GM18511 (cell line): ENCODE measurements around the gene MRPL57.
"Not testable (repeated sequence)": the region's sequence is repeated elsewhere in the genome, so short reads cannot be mapped to it uniquely, and the experiment has no call there.

Source experiments
- ATAC-seq: cut with Tn5 transposase; IDR thresholded peaks from one replicate; pipeline ENCODE4 v1.9.1; 2021; ENCODE audit warnings: mild to moderate bottlenecking, moderate library complexity; ENCODE audit not compliant: unreplicated experiment

MRPL57 gene

GRCh38 chr13:21186410-21186809 is 10.0 kb downstream of the MRPL57 start:
- ATAC-seq = not testable (repeated sequence)

DNA sequence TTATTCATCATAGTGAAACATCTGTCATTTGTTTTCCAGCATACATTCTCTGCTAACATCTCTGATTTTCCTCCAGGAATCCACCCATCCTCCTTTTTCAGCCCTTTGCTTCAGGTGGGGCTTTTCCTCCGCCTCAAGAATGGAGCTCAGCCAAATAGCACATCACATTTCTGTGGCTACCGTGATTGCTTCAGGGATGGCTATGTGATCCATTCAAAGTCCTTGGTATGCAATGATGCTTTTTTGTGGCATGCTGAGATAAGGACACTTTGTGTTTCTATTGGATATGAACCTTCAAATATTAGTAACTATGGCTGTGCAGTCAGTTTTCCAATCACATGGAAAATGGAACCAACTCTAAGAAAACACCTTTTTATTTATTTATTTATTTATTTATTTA is 18.3 kb downstream of the MRPL57 start:
- ATAC-seq = not testable (repeated sequence)

- ATAC-seq = not testable (repeated sequence)
Observed at GRCh38 chr13:21197606-21198225, 21.3 kb downstream of the MRPL57 start.

DNA sequence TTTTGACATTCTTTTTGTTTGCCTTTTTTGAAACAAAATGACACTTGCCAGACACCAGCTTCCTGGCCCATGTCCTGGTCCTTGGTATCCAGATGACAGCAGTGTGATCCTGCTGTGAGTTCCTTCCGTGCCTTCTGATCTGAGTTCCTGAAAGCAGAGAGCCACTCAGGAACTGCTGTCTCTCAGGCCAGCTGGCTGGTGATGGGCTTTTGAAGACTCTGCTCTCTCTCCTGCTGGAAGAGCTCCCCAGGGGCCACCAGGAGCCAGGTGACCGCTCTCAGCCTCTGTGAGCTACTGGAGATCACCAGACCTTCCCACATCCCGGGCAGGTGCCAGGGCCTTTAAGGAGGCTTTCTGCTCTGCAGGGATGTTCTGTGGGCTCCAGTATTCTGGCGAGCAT is 21.9 kb downstream of the MRPL57 start:
- ATAC-seq = not testable (repeated sequence)

DNA sequence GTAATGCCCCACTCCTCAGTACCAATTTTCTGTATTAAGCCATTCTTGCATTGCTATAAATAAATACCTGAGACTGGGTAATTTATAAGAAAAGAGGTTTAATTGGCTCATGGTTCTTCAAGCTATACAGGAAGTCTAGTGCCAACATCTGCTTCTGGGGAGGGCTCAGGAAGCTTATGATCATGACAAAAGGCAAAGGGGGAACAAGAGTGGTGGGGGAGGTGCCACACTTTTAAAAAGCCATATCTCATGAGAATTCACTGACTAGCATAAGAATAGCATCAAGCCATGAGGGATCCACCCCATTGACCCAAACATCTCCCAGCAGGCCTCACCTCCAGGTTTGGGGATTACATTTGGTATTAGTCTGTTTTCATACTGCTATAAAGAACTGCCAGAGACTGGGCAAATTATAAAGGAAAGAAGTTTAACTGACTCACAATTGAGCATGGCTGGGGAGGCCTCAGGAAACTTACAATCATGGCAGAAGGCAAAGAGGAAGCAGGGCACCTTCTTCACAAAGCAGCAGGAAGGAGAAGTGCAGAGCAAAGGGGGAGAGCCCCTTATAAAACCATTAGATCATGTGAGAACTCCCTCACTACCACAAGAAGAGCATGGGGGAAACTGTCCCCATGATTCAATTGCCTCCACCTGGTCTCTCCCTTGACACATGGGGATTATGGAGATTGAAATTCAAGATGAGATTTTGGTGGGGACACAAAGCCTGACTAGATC is 25.2 kb downstream of the MRPL57 start:
- ATAC-seq = not testable (repeated sequence)

DNA sequence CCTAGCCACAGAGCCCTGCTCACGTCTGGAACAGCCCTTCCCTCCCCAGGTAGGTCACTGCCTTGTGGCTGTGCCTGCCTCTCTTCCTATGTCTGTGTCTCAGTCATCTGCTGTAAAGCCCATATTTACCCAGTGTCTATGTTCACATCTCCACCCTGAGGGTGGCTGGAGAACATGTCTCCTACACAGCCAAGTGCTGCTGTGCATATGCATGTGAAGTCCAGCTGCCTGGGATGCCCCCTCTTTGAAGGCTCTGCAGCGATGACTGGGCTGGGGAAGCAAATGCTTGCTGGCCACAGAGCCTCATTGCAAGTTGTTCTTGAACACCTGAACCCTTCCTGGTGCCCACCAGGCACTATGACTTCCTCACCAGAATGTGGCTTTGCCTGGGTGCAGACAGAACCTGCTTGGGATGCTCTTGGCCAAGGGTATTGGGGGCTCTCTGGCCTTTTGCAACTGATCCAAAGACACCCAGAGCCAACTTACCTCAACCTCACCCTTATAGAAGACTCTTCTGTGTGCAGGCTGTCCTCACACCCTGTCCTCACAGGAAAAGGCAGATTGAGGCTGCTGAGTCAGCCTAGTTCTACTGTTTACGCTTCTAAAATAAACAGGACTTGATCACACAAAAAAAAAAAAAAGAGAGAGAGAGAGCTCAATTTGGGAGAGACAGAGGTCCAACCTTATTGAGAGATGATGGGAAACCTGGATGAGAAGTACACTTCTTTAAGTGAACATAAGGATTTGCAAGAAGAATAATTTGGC is 26.5 kb downstream of the MRPL57 start:
- no peak for ATAC-seq

DNA sequence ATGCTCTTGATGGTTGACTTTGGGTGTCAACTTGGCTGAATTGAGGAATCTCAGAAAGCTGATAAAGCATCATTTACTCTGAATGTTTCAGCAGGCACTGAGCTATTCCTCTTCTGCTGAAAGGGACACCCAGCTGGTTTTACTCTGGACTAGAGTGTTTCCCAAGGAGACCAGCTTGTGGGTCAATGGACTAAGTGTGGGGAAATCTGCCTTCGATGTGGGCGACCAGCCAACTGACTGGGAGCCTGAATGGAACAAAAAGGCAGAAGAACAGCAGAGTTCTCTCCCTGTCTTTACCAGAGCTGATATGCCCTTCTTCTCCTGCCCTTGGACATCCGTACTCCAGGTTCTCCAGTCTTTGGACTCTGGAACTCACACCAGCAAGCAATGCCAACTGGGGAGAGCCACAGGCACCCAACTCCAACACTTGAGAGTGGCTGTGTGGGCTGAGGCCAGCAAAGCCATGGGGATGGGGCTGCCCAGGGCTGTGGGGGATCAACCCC is 32.2 kb downstream of the MRPL57 start:
- ATAC-seq = no peak

GRCh38 chr13:21212138-21212775 is 35.8 kb downstream of the MRPL57 start:
- no peak for ATAC-seq

GRCh38 chr13:21215419-21215818 is 39.0 kb downstream of the MRPL57 start:
- not testable (repeated sequence) for ATAC-seq

- no peak for ATAC-seq
Observed at GRCh38 chr13:21216332-21216731, 39.9 kb downstream of the MRPL57 start.

GRCh38 chr13:21218351-21219035 is 42.0 kb downstream of the MRPL57 start:
- peak; percentile 98 for ATAC-seq

DNA sequence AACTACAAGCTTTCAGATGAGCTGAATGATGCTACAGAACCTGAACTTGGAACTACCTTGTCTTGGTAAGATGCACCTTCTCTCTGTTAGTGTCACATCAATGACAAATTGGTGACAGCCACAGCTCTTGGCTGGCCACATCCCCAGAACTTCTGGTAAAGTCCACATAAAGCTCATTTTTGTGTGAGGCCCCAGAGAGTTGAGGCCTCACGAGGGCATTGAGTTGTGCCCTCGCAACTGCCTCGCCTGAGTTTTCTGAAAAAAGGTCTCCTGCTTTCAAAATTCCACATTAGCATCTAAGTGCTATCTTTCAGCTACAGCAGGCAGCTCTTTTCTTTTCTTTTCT is 42.6 kb downstream of the MRPL57 start:
- peak; percentile 58 for ATAC-seq

- not testable (repeated sequence) for ATAC-seq
Observed at GRCh38 chr13:21219716-21220115, 43.3 kb downstream of the MRPL57 start.

GRCh38 chr13:21221268-21221667 is 44.8 kb downstream of the MRPL57 start:
- no peak for ATAC-seq

- ATAC-seq = no peak
Observed at GRCh38 chr13:21225082-21225481, 48.6 kb downstream of the MRPL57 start.

GRCh38 chr13:21225841-21226581 is 49.6 kb downstream of the MRPL57 start:
- no peak for ATAC-seq

- ATAC-seq = no peak
Observed at GRCh38 chr13:21227917-21228316, 51.5 kb downstream of the MRPL57 start.
